ENCODE measurements around the gene RWDD4. TPM values are rescaled to one million over a fixed set of nuclear protein-coding genes. Genes with fewer than 3 reads are reported as not detected.

RWDD4 gene
- total RNA-seq, 2 experiments from 2014 or later = 20.4 to 26.4 TPM

DNA sequence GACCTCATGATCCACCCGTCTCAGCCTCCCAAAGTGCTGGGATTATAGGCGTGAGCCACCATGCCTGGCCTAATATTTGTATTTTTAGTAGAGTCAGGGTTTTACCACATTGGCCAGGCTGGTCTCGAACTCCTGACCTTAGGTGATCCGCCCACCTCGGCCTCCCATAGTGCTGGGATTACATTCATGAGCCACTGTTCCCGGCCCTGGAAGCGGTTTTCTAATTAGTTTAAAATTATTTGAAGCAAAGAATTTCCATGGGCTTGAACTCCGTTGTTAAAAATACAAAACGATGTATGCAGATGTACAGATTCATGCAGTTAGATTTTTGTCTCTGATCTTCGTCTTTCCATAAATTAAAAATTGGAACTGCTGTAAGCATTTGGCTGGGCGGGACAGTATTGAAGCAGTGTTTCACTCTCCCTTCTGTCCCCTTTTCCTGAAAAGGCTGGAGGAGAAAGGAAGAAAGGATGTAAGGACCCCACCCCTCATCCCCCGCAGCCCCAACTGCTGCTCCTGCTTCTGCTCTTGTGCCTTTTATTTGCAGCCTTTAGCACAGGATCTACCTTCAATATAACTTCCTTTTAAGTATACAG, 12.1 kb upstream of the RWDD4 start:
- H3K4me1 ChIP-seq (ENCODE audit: insufficient read depth, low read length, poor library complexity, severe bottlenecking) = no peaks in the 10 kb centered on the region
- no TSS peak for BruUV-seq (replicated peaks)
- H3K79me2 ChIP-seq (ENCODE audit: insufficient read depth, low read depth, low read length) = no peaks in the 10 kb centered on the region
- ChIA-PET POLR2A (interaction anchor here (0.6 to 0.9 kb wide), 2 partner anchors 11 to 46 kb away, joined by 3 to 5 read pairs; no protein-coding TSS in a partner anchor), CTCF (ENCODE audit: unreplicated experiment) (no interaction called here)
- H3K9me3 ChIP-seq (ENCODE audit: low read length) = no peaks in the 10 kb centered on the region
- no peak overlapping the region for H3K27ac ChIP-seq (ENCODE audit: low read depth, low read length, poor library complexity, severe bottlenecking)
- H4K20me1 ChIP-seq (ENCODE audit: insufficient read depth, low read length) = no peaks in the 10 kb centered on the region
- TF ChIP-seq, protein P1, sequence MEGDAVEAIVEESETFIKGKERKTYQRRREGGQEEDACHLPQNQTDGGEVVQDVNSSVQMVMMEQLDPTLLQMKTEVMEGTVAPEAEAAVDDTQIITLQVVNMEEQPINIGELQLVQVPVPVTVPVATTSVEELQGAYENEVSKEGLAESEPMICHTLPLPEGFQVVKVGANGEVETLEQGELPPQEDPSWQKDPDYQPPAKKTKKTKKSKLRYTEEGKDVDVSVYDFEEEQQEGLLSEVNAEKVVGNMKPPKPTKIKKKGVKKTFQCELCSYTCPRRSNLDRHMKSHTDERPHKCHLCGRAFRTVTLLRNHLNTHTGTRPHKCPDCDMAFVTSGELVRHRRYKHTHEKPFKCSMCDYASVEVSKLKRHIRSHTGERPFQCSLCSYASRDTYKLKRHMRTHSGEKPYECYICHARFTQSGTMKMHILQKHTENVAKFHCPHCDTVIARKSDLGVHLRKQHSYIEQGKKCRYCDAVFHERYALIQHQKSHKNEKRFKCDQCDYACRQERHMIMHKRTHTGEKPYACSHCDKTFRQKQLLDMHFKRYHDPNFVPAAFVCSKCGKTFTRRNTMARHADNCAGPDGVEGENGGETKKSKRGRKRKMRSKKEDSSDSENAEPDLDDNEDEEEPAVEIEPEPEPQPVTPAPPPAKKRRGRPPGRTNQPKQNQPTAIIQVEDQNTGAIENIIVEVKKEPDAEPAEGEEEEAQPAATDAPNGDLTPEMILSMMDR (conservative IDR thresholded peaks at IDR 0.05; ENCODE audit: low read length) = no peak
- no peak for TF ChIP-seq EZH2phosphoT487 (IDR thresholded peaks at IDR 0.05; ENCODE audit: borderline replicate concordance, low read depth, low read length)
- H3K4me3 ChIP-seq (ENCODE audit: low read depth, low read length, poor library complexity, severe bottlenecking) = no peak overlapping the region
- no peak for DNase-seq (ENCODE audit: low spot score)
- intact Hi-C loops (cut with micrococcal nuclease; ENCODE audit: unreplicated experiment) = no loop called here
- no peaks in the 10 kb centered on the region for H3K9me2 ChIP-seq (ENCODE audit: insufficient read depth, low read length)
- H3K4me2 ChIP-seq (ENCODE audit: low read length) = no peak overlapping the region
- no peak overlapping the region for H2AFZ ChIP-seq (ENCODE audit: low read length)
- peaks cover 70% of the 10 kb centered on the region for H3K36me3 ChIP-seq (ENCODE audit: insufficient read depth, low read length)

DNA sequence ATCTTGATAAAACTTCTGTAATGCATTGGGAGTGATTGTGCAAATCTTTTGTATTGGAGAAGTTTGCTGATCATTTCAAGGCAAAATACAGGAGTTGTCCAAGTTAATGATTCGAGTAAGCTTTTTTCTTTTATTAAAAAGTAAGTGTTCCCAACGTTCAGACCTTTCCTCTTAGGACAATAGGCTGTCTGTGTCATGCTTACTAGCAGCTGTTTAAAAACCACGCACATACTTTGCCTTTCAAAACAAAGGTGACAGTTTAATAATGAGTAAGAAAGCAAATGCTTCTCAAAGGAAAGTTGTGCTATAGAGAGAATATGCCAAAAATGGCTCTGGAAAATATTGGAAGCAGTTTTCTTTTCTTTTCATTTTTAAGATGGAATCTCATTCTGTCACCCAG, 11.3 kb upstream of the RWDD4 start:
- Histone ChIP-seq H3K4me3 (ENCODE audit: low read depth, low read length, poor library complexity, severe bottlenecking) (no peak overlapping the region), H3K27ac (ENCODE audit: low read depth, low read length, poor library complexity, severe bottlenecking) (no peak overlapping the region), H4K20me1 (ENCODE audit: insufficient read depth, low read length) (no peaks in the 10 kb centered on the region), H3K4me1 (ENCODE audit: insufficient read depth, low read length, poor library complexity, severe bottlenecking) (no peaks in the 10 kb centered on the region), H3K9me2 (ENCODE audit: insufficient read depth, low read length) (no peaks in the 10 kb centered on the region), H3K36me3 (ENCODE audit: insufficient read depth, low read length) (peaks cover 75% of the 10 kb centered on the region), H3K9me3 (ENCODE audit: low read length) (no peaks in the 10 kb centered on the region), H2AFZ (ENCODE audit: low read length) (no peak overlapping the region), H3K4me2 (ENCODE audit: low read length) (no peak overlapping the region), H3K79me2 (ENCODE audit: insufficient read depth, low read depth, low read length) (no peaks in the 10 kb centered on the region)
- CTCF ChIA-PET (ENCODE audit: unreplicated experiment) = no interaction called here
- TF ChIP-seq EZH2phosphoT487 (IDR thresholded peaks at IDR 0.05; ENCODE audit: borderline replicate concordance, low read depth, low read length) = no peak
- TF ChIP-seq, protein P1 (conservative IDR thresholded peaks at IDR 0.05; ENCODE audit: low read length) = no peak
- DNase-seq (ENCODE audit: low spot score) = no peak
- BruUV-seq (replicated peaks) = no TSS peak
- intact Hi-C loops (cut with micrococcal nuclease; ENCODE audit: unreplicated experiment) = no loop called here
- POLR2A ChIA-PET = interaction anchor here (0.6 to 2.0 kb wide), 2 partner anchors 10 to 141 kb away, joined by 3 to 10 read pairs; partner anchors contain the start of genes RWDD4 and TRAPPC11

DNA sequence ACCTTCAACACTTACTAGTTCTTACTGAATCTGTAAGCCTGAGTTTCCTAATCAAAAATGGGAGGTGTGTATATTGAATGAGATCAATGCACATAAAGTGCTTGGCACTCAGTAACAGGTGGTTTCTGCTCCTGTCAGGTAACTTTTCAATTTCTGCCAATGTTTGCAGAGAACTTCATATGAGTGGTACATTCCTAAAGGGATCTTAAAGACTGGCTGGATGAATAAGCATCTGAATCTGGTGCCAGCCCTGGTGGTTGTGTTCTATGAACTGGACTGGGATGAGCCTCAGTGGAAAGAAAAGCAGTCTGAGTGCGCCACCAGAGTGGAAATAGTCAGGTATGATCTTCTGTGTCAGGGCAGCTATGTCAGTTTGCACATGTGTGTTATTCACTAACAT, 7.1 kb upstream of the RWDD4 start:
- no peak for DNase-seq (ENCODE audit: low spot score)
- Histone ChIP-seq H3K9me3 (ENCODE audit: low read length) (no peaks in the 10 kb centered on the region), H3K4me1 (ENCODE audit: insufficient read depth, low read length, poor library complexity, severe bottlenecking) (no peaks in the 10 kb centered on the region), H3K79me2 (ENCODE audit: insufficient read depth, low read depth, low read length) (peaks cover 14% of the 10 kb centered on the region; the same call in 1 of the 2 replicates), H2AFZ (ENCODE audit: low read length) (no peak overlapping the region), H3K4me3 (ENCODE audit: low read depth, low read length, poor library complexity, severe bottlenecking) (no peak overlapping the region), H3K9me2 (ENCODE audit: insufficient read depth, low read length) (no peaks in the 10 kb centered on the region), H3K27ac (ENCODE audit: low read depth, low read length, poor library complexity, severe bottlenecking) (no peak overlapping the region), H4K20me1 (ENCODE audit: insufficient read depth, low read length) (no peaks in the 10 kb centered on the region), H3K36me3 (ENCODE audit: insufficient read depth, low read length) (peaks cover 65% of the 10 kb centered on the region), H3K4me2 (ENCODE audit: low read length) (no peak overlapping the region)
- intact Hi-C loops (cut with micrococcal nuclease; ENCODE audit: unreplicated experiment) = no loop called here
- no TSS peak for BruUV-seq (replicated peaks)
- CTCF ChIA-PET (ENCODE audit: unreplicated experiment) = no interaction called here
- POLR2A ChIA-PET = interaction anchor here (0.6 to 1.0 kb wide), 5 partner anchors 24 to 1894 kb away, joined by 3 to 7 read pairs (median 5); no protein-coding TSS in a partner anchor
- TF ChIP-seq, protein P1 (conservative IDR thresholded peaks at IDR 0.05; ENCODE audit: low read length) = no peak
- no peak for TF ChIP-seq EZH2phosphoT487 (IDR thresholded peaks at IDR 0.05; ENCODE audit: borderline replicate concordance, low read depth, low read length)
